HG03342 (cell line): ENCODE measurements around the gene CADM1.

Experiments used
- ATAC-seq: cut with Tn5 transposase; IDR thresholded peaks from one replicate; pipeline ENCODE4 v1.9.1; 2021; ENCODE audit warnings: mild to moderate bottlenecking, moderate library complexity; ENCODE audit not compliant: unreplicated experiment

The CADM1 gene

DNA sequence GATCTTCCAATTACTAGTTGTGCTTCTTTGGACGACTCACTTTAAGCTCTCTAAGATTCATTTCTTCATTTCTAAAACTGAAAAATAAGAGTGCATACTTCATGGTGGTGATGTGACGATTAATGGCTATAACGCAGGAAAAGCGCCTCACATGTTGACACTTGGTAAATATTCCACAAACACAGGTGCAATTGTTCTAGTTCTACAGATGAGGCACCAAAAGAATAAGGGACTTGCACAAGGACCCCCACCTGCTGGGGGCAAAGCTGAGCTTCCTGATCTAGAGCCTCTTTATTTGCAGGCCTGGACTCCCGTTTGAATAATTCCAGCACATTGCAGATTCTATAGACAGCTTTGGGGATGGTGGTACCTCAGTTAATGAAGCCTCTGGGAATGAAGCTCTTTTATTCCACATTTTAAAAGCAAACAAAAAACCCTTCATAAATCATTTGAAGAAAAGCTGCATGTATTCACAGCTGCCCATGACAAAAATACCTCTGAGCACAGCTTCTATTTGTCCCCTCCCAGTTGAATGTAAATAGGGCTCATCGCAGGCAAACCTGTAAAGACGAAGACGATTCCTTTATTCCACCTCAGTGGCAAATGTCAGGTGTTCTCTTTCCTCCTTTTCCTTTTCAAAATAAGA lies 14.9 kb upstream of the CADM1 start:
- no peak for ATAC-seq

DNA sequence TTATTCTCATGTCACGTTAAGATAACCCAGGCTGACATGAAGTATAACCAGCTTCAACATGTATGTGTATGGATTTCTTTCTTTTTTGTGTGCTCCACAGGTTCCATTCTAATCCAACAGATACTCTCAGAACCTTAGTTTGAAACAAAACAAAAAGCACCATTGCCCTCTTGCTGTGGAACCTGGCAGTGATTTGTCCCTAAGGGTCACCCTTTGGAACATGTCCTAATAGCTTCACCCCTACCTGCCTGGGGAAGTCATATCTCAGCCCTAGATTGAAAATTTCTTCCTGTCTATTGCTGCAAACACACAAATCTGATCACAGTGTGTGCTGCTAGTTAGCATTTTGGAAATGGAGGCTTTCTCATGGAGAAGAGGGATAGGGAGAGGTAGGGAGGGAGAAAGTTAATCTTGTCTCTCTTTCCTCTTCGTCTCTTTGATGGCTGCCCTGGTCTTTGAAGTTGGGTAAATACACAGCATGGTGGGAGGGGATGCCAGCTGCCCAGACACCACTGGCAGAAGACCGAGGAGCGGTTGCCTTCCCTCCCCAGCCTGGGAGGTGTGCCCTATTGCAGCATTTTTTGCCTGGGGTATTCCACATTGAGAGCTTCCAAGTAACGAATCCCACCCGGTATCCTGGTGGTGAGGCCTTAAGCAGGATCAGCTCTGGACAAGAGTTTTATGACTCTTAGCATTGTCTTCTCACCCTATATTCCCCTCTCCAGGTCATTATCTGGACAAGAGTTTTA lies 11.6 kb upstream of the CADM1 start:
- ATAC-seq: no peak

DNA sequence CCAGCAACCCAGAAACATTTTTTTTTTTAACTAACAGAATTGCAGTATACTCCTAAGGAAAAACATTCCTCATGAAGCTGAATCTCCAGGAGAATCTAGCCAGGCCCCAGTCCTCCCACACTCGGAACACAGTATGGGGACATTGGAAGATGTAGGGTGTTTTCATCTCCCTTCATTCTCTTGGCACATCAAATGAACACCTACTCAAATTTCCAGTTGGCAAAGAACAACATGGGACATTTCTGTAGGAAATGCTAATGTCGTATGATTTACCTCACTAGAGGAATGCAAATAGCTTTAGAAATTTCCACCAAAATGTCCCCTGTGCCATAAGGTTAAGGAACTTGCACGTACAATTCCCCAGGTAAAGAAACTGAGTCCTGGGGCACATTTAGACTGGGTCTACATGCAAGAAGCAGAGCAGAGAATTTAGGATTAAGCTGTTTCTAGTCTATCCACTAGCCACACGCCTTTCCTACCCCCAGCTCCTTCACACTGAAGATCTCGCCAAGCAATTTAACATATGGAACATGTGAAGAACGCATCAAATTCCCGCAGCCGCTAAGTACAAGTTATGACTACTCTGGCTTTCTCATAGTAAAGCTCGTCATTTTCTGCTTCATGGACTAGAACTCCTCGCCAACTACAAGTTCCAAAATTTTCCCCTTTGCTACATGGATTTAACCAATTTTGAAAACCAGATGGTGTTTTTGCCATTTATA lies 2.9 kb upstream of the CADM1 start:
- ATAC-seq: no peak

DNA sequence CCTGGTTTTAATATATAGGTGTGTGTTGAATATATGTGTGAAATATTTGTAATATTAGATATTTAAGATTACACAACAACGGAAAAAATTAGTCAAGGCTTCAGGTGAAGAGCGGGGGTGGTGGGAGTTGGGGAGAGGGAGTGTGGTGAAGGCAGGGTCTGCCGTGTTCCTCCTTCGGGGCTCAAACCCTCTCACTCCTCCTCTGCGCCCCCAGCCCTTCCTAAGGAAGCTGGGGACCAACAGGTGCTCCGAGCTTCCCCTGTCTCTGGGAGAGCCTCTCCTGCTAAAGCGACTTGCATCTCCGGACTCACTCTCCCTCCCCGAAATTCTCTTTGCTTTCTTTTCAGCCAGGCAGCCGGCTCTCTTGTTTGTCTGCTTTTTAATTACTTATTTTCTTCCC lies 960 bp upstream of the CADM1 start:
- no peak for ATAC-seq

DNA sequence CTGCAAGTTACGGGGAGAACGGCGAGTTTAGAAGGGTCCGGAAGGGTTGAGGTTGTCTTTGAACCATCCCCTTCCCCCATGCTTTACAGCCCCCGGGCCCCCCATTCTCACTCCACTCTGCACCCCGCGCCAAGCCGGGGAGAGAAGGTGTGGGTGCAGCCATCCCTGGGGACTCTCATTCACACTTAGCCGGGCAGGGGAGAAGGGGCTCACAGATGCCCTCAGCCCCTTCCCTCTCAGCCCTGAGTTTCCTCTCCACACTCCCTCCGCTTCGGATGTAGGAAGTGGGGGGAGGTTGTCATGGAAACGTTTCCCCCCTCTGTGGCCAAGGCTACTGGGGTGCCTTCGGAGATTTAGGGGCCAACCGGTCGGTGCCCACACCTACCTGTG lies 334 bp downstream of the CADM1 start:
- ATAC-seq: no peak

DNA sequence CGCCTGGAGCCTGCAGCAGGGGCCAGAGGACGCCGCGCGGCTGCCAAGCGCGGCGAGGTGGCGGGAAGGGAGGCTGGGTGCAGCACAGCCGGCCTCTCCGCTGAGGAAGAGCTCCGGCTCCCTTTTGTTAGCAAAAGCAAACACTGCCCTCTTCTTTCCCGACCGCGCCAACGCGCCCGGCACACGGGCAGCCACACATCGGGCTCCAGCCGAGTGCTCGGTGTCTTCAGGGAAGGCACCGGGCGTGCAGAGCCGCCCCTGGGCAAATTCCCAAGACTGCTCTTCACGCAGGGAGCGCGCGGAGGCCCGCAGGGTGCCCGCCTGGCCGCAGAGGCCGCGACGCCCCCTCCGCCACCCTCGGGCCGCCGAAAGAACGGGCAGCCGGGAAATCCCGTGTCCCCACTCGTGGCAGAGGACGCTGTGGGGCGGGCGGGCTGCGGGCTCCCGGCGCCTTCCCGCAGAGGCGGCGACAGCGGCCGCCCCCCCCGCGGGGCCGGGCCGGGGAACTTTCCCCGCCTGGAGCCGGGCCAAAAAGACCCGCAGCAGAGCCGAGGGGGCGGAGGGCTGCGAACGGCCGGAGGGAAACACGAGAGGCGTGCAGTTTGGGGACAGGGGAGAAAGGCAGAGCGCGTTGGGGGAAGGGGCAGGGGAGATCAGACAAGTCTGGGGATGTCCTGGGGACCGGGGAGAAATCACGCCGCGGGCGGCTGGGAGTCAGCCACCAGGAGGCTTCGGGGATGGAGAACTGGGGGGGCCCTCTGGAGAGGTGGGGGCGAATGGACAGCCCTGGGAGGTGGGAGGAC lies 931 bp downstream of the CADM1 start:
- no peak for ATAC-seq

DNA sequence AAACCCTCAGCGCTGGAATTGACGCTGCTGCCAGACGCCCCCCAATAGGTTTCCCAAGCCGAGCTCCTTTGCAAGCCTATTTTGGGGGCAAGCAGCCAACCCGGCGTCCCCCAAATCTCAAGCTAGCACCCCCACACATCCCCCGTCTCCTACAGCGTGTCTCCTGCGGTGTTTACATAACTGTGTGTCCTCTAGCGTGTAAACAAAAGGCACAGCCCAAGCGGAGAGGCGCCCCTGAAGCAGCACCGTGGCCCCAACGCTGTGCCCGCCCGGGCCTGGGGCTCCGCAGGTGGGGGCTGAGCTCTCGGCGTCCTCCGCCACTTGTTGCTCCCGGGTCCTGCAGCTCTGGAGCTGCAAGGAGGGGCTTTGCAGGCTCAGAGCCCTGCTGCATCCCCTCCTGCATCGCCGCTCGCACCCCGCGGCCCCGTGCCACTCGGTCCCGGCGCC lies 1.6 kb downstream of the CADM1 start:
- ATAC-seq: no peak

DNA sequence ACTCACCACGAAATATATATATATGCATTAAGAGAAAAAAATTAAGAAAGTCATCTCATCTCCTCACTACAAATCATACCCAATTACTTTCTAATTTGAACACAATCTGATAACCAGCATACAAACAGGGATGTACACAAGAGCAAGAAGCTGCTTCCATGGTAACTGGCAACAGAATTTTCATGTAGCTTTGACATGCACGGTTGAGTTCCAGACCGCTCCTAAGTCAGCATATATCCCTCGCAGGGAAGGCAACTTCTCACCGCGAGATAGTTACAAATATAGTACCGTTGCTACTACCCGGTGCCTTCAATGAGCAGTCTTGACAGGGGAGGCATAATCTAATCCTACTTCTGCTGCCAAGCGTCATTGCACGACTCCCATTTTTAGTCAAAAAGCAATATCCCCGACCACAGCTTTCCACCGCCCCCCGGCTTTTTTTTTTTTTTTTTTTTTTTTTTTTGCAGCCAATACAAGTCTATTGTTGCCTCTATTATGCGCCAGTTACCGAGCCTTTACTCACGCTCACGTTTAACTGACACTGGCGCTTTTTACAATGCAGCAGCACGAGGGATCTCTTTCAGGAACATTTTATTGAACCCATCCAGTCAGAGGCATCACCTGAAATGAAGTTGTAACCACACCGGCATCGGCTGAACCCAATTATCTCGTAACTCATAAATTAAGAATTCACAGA lies 2.2 kb downstream of the CADM1 start:
- ATAC-seq: no peak

DNA sequence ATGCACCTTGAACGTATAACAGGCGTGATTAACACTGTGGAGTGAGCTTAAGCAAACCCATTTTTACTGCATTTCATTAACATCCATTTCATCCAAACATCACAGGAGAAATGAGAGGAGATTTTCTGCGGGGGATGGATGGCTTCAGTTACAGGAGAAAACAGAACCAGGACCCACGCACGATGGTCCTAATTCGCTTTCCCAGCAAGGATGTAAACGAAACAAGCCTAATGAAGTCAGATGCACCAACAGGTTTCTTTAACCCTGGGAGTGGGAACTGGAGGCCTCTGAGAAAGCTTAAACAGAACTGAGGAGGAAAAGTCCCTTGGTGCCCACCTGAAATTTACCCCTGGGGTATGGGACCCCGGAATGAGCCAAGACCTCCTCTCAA lies 2.7 kb downstream of the CADM1 start:
- ATAC-seq: no peak

DNA sequence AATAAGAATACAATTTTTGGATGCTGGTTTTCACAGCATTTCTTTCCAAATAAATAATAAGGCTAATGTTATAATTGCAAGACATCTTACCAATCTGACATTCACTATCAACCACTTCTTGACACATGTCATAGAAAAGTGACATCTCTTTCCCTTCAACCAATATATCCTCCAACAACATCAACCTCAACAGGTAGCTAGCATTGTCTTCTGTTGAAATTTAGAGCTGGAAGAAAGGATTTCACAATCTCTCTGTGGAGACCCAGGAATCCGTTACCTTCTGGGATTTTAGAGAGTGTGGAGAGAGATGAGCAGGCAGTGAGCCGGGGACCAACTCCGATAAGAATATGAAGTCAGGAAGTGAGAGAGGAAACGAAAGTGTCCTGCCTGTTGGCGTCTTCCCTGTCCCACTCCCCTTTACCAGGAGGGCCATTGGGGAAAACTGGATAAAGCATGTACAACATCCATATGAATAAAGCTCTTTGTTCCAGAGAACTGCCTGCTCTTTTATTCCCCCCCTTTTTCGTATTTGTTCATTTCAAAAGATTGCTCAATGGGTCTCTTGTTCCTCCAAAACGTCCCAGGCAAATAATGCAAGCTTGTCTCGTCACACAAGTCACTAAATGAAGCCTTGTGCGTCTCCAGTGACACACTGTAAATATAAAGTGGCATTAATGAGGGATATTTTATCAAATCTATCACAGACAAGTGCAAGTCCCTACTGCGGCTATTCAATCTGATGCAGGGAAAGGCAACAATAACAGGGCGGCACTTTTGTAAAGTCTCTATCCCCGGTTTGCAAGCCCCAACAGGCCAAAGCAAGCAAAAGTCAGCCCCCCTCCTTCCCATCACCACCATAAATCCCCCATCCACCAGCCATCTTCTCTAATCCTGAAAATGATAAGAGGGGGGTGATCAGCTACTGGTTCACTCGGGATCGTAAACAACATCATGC lies 3.4 kb downstream of the CADM1 start:
- no peak for ATAC-seq

DNA sequence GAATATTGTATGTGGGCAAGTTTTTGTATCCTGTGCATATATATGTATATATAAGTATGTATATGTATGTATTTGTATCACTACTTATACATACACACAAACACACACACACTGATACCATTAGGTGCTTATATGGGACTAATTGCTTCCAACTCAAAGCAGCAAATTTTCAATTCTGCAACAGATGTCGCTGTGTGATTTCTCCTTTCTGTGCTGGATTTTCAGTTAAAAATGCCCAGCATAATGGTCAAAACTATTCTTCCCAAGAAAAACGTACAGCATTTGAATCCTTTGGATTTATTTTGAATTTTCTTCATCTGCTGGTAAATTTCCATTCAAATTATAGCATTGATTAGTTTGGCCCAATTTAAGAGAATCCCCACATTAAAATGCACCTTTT lies 4.3 kb downstream of the CADM1 start:
- no peak for ATAC-seq

DNA sequence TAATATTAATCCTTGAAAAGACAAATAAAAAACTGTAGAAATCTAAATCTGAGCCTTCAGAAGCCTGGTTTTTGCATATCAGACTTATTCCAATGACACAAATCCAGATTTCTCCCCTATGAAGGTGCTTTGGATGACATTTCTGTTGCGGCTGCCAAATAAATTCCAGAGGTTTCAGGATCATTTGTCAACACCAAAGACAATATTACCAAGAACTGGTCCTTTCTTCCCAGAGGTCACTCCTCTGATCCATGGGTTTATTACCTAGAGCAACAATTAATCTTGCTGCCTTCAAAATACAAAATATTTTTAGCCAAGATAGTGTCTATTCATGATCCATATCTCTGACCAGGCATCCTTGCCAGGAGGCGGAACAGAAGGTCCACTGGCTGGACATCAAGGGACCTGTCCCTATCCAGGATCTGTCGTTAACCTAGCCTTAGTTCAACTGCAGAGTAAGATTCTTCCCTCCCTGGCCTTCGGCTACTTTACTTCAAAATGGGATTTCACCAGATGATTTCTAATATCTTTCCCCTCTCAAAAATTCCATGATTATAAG lies 4.9 kb downstream of the CADM1 start:
- ATAC-seq: no peak

DNA sequence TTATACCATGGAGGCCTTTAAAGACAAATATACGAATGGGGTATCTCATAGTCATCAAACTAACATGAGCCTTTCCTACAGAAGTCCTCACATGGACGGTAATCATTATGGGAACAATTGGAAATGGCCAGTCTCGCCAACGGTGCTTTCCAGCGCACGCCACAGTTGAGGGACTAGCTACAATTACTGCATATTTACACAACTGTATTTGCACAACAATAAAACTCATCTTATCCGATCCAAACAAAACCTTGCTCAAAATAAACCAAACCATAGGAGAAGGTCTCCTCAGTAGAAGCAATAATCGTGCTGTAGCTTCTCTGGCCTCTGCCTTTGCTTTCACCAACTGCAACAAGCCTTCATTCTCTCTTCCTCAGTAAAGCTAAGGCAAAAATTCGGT lies 5.9 kb downstream of the CADM1 start:
- no peak for ATAC-seq

DNA sequence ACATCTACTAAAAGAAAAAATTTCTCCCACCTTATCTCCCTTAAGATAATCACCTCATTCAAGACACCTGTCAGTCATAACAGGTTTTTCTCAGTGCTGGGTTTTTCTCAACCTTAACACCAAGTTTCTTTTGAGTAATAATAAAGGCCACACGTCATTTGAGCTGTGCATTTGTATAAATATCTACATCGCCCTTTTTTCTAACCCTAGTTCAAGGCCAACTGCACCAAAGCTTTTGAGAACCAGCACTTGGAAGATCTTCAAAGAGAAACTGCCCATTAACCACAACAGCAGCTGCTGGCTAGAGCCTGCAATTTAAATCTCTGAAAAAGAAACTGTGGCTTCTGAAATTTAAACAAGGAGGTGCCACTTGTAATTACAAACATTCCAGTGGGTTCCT lies 6.9 kb downstream of the CADM1 start:
- ATAC-seq: no peak

DNA sequence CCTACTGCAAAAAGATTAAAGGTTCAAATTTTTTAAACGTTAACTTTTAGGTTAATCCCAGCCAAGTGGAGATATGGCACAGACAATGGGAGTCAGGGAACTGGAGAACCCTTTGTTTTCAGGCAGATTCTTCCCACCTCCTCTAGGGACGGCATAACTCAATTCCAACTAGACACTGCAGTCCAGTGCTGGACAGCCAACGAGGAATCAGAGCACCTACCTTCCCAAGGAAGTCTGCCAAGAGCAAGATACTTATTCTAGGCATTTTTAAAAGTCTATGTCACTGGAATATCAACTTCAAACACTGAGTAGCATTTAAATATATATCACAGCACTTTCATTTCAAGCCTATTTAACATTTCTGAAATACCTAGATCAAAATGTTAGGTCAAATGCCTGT lies 7.3 kb downstream of the CADM1 start:
- no peak for ATAC-seq

DNA sequence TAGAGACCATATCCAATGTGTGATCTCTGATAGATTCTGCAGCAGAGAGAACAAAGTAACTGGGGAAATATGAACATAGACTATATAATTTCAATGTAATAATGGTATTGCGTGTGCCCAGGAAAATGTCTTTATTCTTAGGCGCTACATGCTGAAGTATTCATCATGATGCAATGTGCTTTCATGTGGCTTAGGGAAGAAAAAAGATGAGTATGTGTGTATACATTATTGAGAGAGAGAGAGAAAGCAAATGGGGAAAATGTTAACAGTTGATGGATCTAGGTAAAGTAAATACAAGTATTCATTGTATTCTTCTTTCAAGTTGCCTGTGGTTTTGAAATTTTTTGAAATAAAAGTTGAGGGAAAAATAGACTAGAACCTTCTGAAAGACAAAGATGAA lies 10.3 kb downstream of the CADM1 start:
- no peak for ATAC-seq

DNA sequence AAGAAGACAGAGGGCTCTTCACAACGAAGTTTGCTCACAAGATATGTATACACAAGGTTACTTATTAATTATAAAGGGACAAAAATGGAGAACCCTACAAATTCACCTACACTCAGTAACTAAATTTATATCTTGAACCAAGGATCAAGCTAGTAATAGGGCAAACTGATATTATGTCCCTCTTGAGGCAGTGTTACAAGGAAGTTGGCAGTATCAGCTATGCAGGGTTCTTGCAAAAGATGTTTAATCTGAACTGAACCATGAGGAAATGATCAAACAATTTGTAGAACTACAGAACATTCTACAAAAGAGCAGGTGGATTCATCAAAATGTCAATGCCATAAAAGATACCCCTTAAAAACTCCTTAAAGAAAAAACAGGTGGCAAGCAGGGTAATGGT lies 10.7 kb downstream of the CADM1 start:
- no peak for ATAC-seq

DNA sequence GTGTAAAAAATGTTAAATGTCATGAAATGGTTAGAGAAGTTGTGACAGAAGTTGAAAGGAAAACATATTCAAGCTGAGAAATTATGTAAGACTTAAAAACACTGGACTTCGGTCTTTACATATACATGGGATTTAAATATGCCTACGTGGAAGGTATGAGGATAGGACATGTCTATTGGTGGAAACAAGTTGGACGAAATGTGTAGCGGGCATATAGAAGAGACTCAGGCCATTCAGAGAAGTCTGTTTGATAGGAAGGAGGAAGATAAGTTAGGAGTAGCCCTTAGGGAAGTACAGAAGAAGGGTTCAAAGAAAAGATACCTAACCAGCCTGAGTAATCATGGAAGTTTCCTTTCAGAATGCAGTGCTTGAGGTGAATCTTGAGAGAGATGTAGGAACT lies 14.7 kb downstream of the CADM1 start:
- ATAC-seq: no peak

DNA sequence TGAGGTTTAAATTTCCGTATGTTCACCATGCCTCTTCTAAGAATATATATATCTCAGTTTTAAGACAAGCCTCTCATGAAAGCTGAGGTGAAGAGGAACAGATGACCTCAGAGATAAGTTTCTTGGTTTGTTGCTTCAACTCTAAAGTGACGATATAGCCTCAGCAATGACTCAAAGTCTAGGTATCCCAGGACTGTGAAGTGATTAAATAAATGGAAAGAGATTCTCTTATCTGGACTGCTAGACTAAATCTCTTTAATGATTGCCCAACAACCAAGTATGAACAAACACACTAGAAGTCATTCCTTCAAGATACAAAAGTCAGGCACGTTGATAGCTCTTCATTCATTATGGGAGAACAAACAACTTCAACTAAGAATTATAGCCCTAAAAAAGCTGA lies 15.3 kb downstream of the CADM1 start:
- no peak for ATAC-seq
